ENCODE data around the gene MINAR1. TPM values are rescaled to one million over a fixed set of nuclear protein-coding genes. Genes with fewer than 3 reads are reported as not detected.

The MINAR1 gene
- total RNA-seq, 1 donor from 2014 or later, result 1.4 TPM

- no peak for TF ChIP-seq CTCF (conservative IDR thresholded peaks at IDR 0.05; ENCODE audit: low read depth, low read length)
- no peak for DNase-seq (ENCODE audit: low read depth)
- H3K4me3 ChIP-seq (ENCODE audit: low read depth, low read length), result no peak overlapping the region
These were observed 30.8 kb upstream of the MINAR1 start for GRCh38 chr15:79401301-79401700.

GRCh38 chr15:79402136-79402535 is 30.0 kb upstream of the MINAR1 start:
- no peak for DNase-seq (ENCODE audit: low read depth)
- H3K4me3 ChIP-seq (ENCODE audit: low read depth, low read length), result no peak overlapping the region
- TF ChIP-seq CTCF (conservative IDR thresholded peaks at IDR 0.05; ENCODE audit: low read depth, low read length), result no peak

- no peak for DNase-seq (ENCODE audit: low read depth)
- TF ChIP-seq CTCF (conservative IDR thresholded peaks at IDR 0.05; ENCODE audit: low read depth, low read length), result no peak
- H3K4me3 ChIP-seq (ENCODE audit: low read depth, low read length), result no peak overlapping the region
These were observed 28.6 kb upstream of the MINAR1 start for GRCh38 chr15:79403501-79403900.

GRCh38 chr15:79406210-79406609 is 25.9 kb upstream of the MINAR1 start:
- no peak for DNase-seq (ENCODE audit: low read depth)
- H3K4me3 ChIP-seq (ENCODE audit: low read depth, low read length), result no peak overlapping the region
- TF ChIP-seq CTCF (conservative IDR thresholded peaks at IDR 0.05; ENCODE audit: low read depth, low read length), result no peak

GRCh38 chr15:79408041-79408440 is 24.1 kb upstream of the MINAR1 start:
- no peak for DNase-seq (ENCODE audit: low read depth)
- H3K4me3 ChIP-seq (ENCODE audit: low read depth, low read length), result no peak overlapping the region
- no peak for TF ChIP-seq CTCF (conservative IDR thresholded peaks at IDR 0.05; ENCODE audit: low read depth, low read length)

- H3K4me3 ChIP-seq (ENCODE audit: low read depth, low read length), result no peak overlapping the region
- TF ChIP-seq CTCF (conservative IDR thresholded peaks at IDR 0.05; ENCODE audit: low read depth, low read length), result no peak
- DNase-seq (ENCODE audit: low read depth), result no peak
These were observed 21.9 kb upstream of the MINAR1 start for GRCh38 chr15:79410237-79410636.

GRCh38 chr15:79412010-79412409 is 20.1 kb upstream of the MINAR1 start:
- no peak overlapping the region for H3K4me3 ChIP-seq (ENCODE audit: low read depth, low read length)
- TF ChIP-seq CTCF (conservative IDR thresholded peaks at IDR 0.05; ENCODE audit: low read depth, low read length), result no peak
- DNase-seq (ENCODE audit: low read depth), result no peak
